ENCODE results near the gene SERPINB4.
"Not testable (repeated sequence)": the region's sequence is repeated elsewhere in the genome, so short reads cannot be mapped to it uniquely, and the experiment has no call there.

Gene SERPINB4

GRCh38 chr18:63644142-63644541 lies at the start of gene SERPINB4:
SERPINB4 (minus strand) TSS chr18:63644256; CDS start chr18:63643577, 679 bp downstream.
- DNase-seq; intact Hi-C loops (cut with DNase I): not testable (repeated sequence)

GRCh38 chr18:63689064-63689463 lies 45.0 kb upstream of the SERPINB4 start:
- intact Hi-C loops (cut with DNase I) = no loop called here
- no peak for DNase-seq

GRCh38 chr18:63686871-63687270 lies 42.8 kb upstream of the SERPINB4 start:
- intact Hi-C loops (cut with DNase I) = no loop called here
- DNase-seq = no peak

- intact Hi-C loops (cut with DNase I) = no loop called here
- peak in 1 of 10 donors; percentile 55 for DNase-seq
Observed at GRCh38 chr18:63684718-63685117, 40.7 kb upstream of the SERPINB4 start.

GRCh38 chr18:63683890-63684289 lies 39.8 kb upstream of the SERPINB4 start:
- intact Hi-C loops (cut with DNase I) = no loop called here
- no peak for DNase-seq

GRCh38 chr18:63683152-63683551 lies 39.1 kb upstream of the SERPINB4 start:
- intact Hi-C loops (cut with DNase I) = no loop called here
- no peak for DNase-seq

GRCh38 chr18:63681449-63682340 lies 37.6 kb upstream of the SERPINB4 start:
- no peak for DNase-seq
- intact Hi-C loops (cut with DNase I) = no loop called here

- intact Hi-C loops (cut with DNase I) = no loop called here
- no peak for DNase-seq
Observed at GRCh38 chr18:63679820-63680606, 36.0 kb upstream of the SERPINB4 start.

- intact Hi-C loops (cut with DNase I) = no loop called here
- no peak for DNase-seq
Observed at GRCh38 chr18:63677500-63678225, 33.6 kb upstream of the SERPINB4 start.

- no peak for DNase-seq
- intact Hi-C loops (cut with DNase I) = no loop called here
Observed at GRCh38 chr18:63676526-63677323, 32.7 kb upstream of the SERPINB4 start.

- DNase-seq = no peak
- intact Hi-C loops (cut with DNase I) = no loop called here
Observed at GRCh38 chr18:63664571-63664970, 20.5 kb upstream of the SERPINB4 start.

GRCh38 chr18:63661750-63662149 lies 17.7 kb upstream of the SERPINB4 start, which contains the start of gene SERPINB3:
SERPINB3 (minus strand) TSS chr18:63661893; CDS start chr18:63661216, 677 bp downstream.
- DNase-seq; intact Hi-C loops (cut with DNase I): not testable (repeated sequence)

- intact Hi-C loops (cut with DNase I) = not testable (repeated sequence)
Observed at GRCh38 chr18:63658920-63659319, 14.9 kb upstream of the SERPINB4 start.

GRCh38 chr18:63650271-63650670 lies 6.2 kb upstream of the SERPINB4 start:
- intact Hi-C loops (cut with DNase I); DNase-seq: not testable (repeated sequence)

More at GRCh38 chr18:63658920-63659319, 14.9 kb upstream of the SERPINB4 start:
- DNase-seq = not testable (repeated sequence)

- no peak for DNase-seq
Observed at GRCh38 chr18:63648241-63648640, 4.2 kb upstream of the SERPINB4 start.

GRCh38 chr18:63646936-63647335 lies 2.9 kb upstream of the SERPINB4 start:
- DNase-seq = no peak
- intact Hi-C loops (cut with DNase I) = no loop called here

More at GRCh38 chr18:63648241-63648640, 4.2 kb upstream of the SERPINB4 start:
- intact Hi-C loops (cut with DNase I) = no loop called here

- DNase-seq; intact Hi-C loops (cut with DNase I): not testable (repeated sequence)
Observed at GRCh38 chr18:63644694-63645093, 638 bp upstream of the SERPINB4 start.

GRCh38 chr18:63642668-63643356 lies 1.2 kb downstream of the SERPINB4 start:
- DNase-seq; intact Hi-C loops (cut with DNase I): not testable (repeated sequence)

GRCh38 chr18:63641157-63641680 lies 2.8 kb downstream of the SERPINB4 start:
- intact Hi-C loops (cut with DNase I); DNase-seq: not testable (repeated sequence)

Data from posterior cingulate gyrus (tissue), 11 donors.